Thymus (tissue), 14 donors: Measurements from ENCODE around the gene NFE2L1. TPM values are rescaled to one million over a fixed set of nuclear protein-coding genes. Genes with fewer than 3 reads are reported as not detected.
"Not testable (repeated sequence)": the region's sequence is repeated elsewhere in the genome, so short reads cannot be mapped to it uniquely, and the experiment has no call there.

Source experiments
- DNase-seq, 9 donors: peaks; one replicate each; pipeline ENCODE4 v3.0.0-alpha.2; 2013; ENCODE audit warnings: low spot score in 9 of 9, low read depth in 6 of 9, missing footprints in 1 of 9
- H3K27ac ChIP-seq, 2 donors: one replicate each; pipeline ENCODE4 v1.5.1; 2013; ENCODE audit warnings: control low read depth in 1 of 2, low read depth in 1 of 2, low read length in 1 of 2, mild to moderate bottlenecking in 1 of 2, moderate library complexity in 1 of 2
- H3K27me3 ChIP-seq, 2 donors: one replicate each; pipeline ENCODE4 v1.5.1; 2013; ENCODE audit warnings: low read length in 1 of 2; ENCODE audit not compliant: control insufficient read depth in 2 of 2, insufficient read depth in 1 of 2
- H3K36me3 ChIP-seq, 2 donors: one replicate each; pipeline ENCODE4 v1.5.1; 2013; ENCODE audit warnings: low read length in 1 of 2, mild to moderate bottlenecking in 1 of 2, moderate library complexity in 1 of 2; ENCODE audit not compliant: control insufficient read depth in 2 of 2, insufficient read depth in 2 of 2
- H3K4me1 ChIP-seq, 2 donors: one replicate each; pipeline ENCODE4 v1.5.1; 2013; ENCODE audit warnings: low read length in 2 of 2; ENCODE audit not compliant: control insufficient read depth in 2 of 2, insufficient read depth in 2 of 2
- H3K4me3 ChIP-seq, 2 donors: one replicate each; pipeline ENCODE4 v1.5.1; 2013; ENCODE audit warnings: low read length in 2 of 2, control low read depth in 1 of 2, mild to moderate bottlenecking in 1 of 2
- H3K9me3 ChIP-seq, 2 donors: one replicate each; pipeline ENCODE4 v1.5.1; 2013; ENCODE audit warnings: low read length in 1 of 2, mild to moderate bottlenecking in 1 of 2; ENCODE audit not compliant: control insufficient read depth in 2 of 2, insufficient read depth in 1 of 2
- WGBS: extraction: QIAGEN DNeasy Blood & Tissue Kit; methylation state at CpG from one replicate; pipeline ENCODE4 v1.1.7; 2013; 5-methylcytosine and 5-hydroxymethylcytosine counted together
- long read RNA-seq, 10 donors: transcript quantifications; one replicate each; lab custom pipeline, GENCODE V29; 2026
- polyA plus RNA-seq: library from polyadenylated mRNA; stranded (reverse); fragments of 200-250 nt; gene quantifications from one replicate; pipeline ENCODE4 v1.2.3, GENCODE V29; 2013
- total RNA-seq: library from RNA; stranded (reverse); fragments of 120-200 nt; gene quantifications from one replicate; pipeline ENCODE4 v1.2.4, GENCODE V29; 2013
- donor health status: healthy.

The NFE2L1 gene
- total RNA-seq, result 14.6 TPM
- 88.1 TPM for polyA plus RNA-seq
- long read RNA-seq, donor 1, result 0 reads
- long read RNA-seq, donor 2, result 0 reads
- long read RNA-seq, donor 3, full-length matches to known transcripts, result 25 of 45 reads
- long read RNA-seq, donor 3, partial matches to known transcripts, result 20 of 45 reads
- long read RNA-seq, donor 3, other reads (novel, unspliced or antisense), result 0 of 45 reads
- long read RNA-seq, donor 4, full-length matches to known transcripts, result 3 of 10 reads
- long read RNA-seq, donor 4, partial matches to known transcripts, result 7 of 10 reads
- long read RNA-seq, donor 4, other reads (novel, unspliced or antisense), result 0 of 10 reads
- long read RNA-seq, donor 5, full-length matches to known transcripts, result 22 of 65 reads
- long read RNA-seq, donor 5, partial matches to known transcripts, result 43 of 65 reads
- long read RNA-seq, donor 5, other reads (novel, unspliced or antisense), result 0 of 65 reads
- long read RNA-seq, donor 6, full-length matches to known transcripts, result 9 of 22 reads
- long read RNA-seq, donor 6, partial matches to known transcripts, result 13 of 22 reads
- long read RNA-seq, donor 6, other reads (novel, unspliced or antisense), result 0 of 22 reads
- long read RNA-seq, donor 7, full-length matches to known transcripts, result 7 of 63 reads
- long read RNA-seq, donor 7, partial matches to known transcripts, result 56 of 63 reads
- long read RNA-seq, donor 7, other reads (novel, unspliced or antisense), result 0 of 63 reads
- long read RNA-seq, donor 8, full-length matches to known transcripts, result 4 of 9 reads
- long read RNA-seq, donor 8, partial matches to known transcripts, result 5 of 9 reads
- long read RNA-seq, donor 8, other reads (novel, unspliced or antisense), result 0 of 9 reads
- long read RNA-seq, donor 9, full-length matches to known transcripts, result 5 of 15 reads
- long read RNA-seq, donor 9, partial matches to known transcripts, result 10 of 15 reads
- long read RNA-seq, donor 9, other reads (novel, unspliced or antisense), result 0 of 15 reads
- long read RNA-seq, donor 10, full-length matches to known transcripts, result 3 of 27 reads
- long read RNA-seq, donor 10, partial matches to known transcripts, result 24 of 27 reads
- long read RNA-seq, donor 10, other reads (novel, unspliced or antisense), result 0 of 27 reads

- Histone ChIP-seq H3K9me3 (no peaks in the 10 kb centered on the region), H3K4me3 (peak within 1 kb of the TSS; percentile 82 to 93), H3K27me3 (peaks cover 0 to 2% of the 10 kb centered on the region in 2 donors), H3K36me3 (peaks cover 23 to 25% of the 10 kb centered on the region in 2 donors), H3K27ac (peak within 1 kb of the TSS; percentile 96 to 98), H3K4me1 (peaks cover 15 to 62% of the 10 kb centered on the region in 2 donors)
- DNase-seq, result peak; percentile 94 to 100 (median 98)
- WGBS, result under 1% methylated on average over 47 of the region's 47 CpGs
Measured at GRCh38 chr17:48047741-48048383, at the start of gene NFE2L1. Gene NFE2L1 (plus strand): TSS chr17:48048359. CDS start chr17:48051119, 2,760 bp downstream.

GRCh38 chr17:47999582-47999981 is 48.6 kb upstream of the NFE2L1 start:
- no peak for DNase-seq
- no peaks in the 10 kb centered on the region for H3K9me3 ChIP-seq
- no peaks in the 10 kb centered on the region for H3K36me3 ChIP-seq
- no peak overlapping the region for H3K27ac ChIP-seq
- H3K4me1 ChIP-seq, result peaks cover 7 to 16% of the 10 kb centered on the region in 2 donors
- no peaks in the 10 kb centered on the region for H3K27me3 ChIP-seq
- no peak overlapping the region for H3K4me3 ChIP-seq
- 62% methylated on average over 4 of the region's 4 CpGs for WGBS

- Histone ChIP-seq H3K27me3 (no peaks in the 10 kb centered on the region), H3K4me3 (no peak overlapping the region), H3K36me3 (no peaks in the 10 kb centered on the region), H3K27ac (no peak overlapping the region), H3K9me3 (no peaks in the 10 kb centered on the region), H3K4me1 (peaks cover 7 to 16% of the 10 kb centered on the region in 2 donors)
- no peak for DNase-seq
- WGBS, result 94% methylated on average over 1 of the region's 1 CpG
Measured at GRCh38 chr17:48001197-48001596, 47.0 kb upstream of the NFE2L1 start.

GRCh38 chr17:48001657-48002056 is 46.5 kb upstream of the NFE2L1 start:
- peaks cover 7 to 16% of the 10 kb centered on the region in 2 donors for H3K4me1 ChIP-seq
- not testable (repeated sequence) for H3K27me3 ChIP-seq, H3K9me3 ChIP-seq, H3K4me3 ChIP-seq, DNase-seq, H3K36me3 ChIP-seq, H3K27ac ChIP-seq
- over 99% methylated on average over 5 of the region's 5 CpGs for WGBS

GRCh38 chr17:48002266-48002915 is 45.8 kb upstream of the NFE2L1 start:
- Histone ChIP-seq H3K36me3 (no peaks in the 10 kb centered on the region), H3K27me3 (no peaks in the 10 kb centered on the region), H3K9me3 (no peaks in the 10 kb centered on the region), H3K4me3 (no peak overlapping the region), H3K27ac (peak overlapping the region; percentile 10 to 18), H3K4me1 (peaks cover 7 to 16% of the 10 kb centered on the region in 2 donors)
- peak in 1 of 9 donors; percentile 44 for DNase-seq
- WGBS, result 38% methylated on average over 4 of the region's 4 CpGs

- 81% methylated on average over 7 of the region's 7 CpGs for WGBS
- H3K27ac ChIP-seq, result no peak overlapping the region
- no peak for DNase-seq
Measured at GRCh38 chr17:48002916-48003416, 45.2 kb upstream of the NFE2L1 start.

GRCh38 chr17:48003417-48004151 is 44.6 kb upstream of the NFE2L1 start:
- Histone ChIP-seq H3K4me1 (peaks cover 7 to 16% of the 10 kb centered on the region in 2 donors), H3K27ac (no peak overlapping the region), H3K4me3 (no peak overlapping the region), H3K27me3 (no peaks in the 10 kb centered on the region), H3K36me3 (no peaks in the 10 kb centered on the region), H3K9me3 (no peaks in the 10 kb centered on the region)
- no peak for DNase-seq
- 95% methylated on average over 17 of the region's 17 CpGs for WGBS

More at GRCh38 chr17:48002916-48003416, 45.2 kb upstream of the NFE2L1 start:
- Histone ChIP-seq H3K27me3 (no peaks in the 10 kb centered on the region), H3K36me3 (no peaks in the 10 kb centered on the region), H3K4me3 (no peak overlapping the region), H3K4me1 (peaks cover 7 to 16% of the 10 kb centered on the region in 2 donors), H3K9me3 (no peaks in the 10 kb centered on the region)
